Measurements from ENCODE around the gene TKFC. TPM values are rescaled to one million over a fixed set of nuclear protein-coding genes. Genes with fewer than 3 reads are reported as not detected.

Gene TKFC
- total and polyA plus RNA-seq, 9 of the 15 experiments (the other 6 are each of a cell fraction or from before 2014, with no cell fraction given) = 2.0 to 61.7 (median 28.5) TPM

DNA sequence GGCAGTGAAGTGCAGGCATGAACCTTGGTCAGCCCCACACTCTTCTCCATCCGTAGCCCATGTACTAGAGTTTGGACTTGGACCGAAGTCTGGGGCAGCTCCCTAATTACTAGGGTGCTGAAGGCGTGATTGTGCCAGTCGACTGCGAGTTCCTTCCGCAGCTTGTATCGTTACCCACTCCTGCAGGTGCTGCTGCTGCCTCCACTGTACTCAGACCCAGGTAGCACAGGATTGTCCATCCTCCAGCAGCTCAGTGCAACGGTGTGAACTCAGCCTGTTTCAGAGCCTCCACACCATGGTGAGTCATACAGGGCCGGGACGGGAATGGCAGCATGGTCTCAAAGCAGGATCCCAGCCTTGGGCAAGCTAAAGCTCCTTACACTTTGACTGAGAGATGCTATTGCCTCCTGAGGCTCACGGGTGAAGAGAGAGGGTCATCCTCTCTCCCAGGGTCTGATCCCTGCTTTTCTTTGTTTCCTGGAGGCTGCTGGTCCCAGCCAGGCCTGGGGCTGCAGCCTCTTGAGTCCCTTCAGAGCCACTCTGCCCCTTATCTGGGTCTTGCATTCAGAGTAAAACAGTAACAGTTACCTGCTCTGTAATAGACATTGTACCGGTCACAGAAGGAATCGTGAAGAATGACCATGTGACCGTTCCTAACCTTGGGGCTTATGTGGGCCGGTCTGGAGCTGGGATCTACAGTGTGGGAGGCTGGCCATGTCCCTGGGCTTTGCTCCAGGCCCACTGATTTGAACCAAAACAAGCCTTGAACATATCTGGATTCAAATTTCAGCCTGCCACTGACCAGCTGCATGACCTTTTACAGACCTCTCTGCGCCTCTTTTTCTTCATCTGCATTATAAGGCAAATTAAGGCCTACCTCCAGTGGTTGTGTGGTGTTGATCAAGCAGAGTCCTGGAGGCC lies 1.7 kb downstream of the TKFC start (continued):
- TF ChIP-seq MYBL2 (IDR thresholded peaks at IDR 0.05; ENCODE audit: low read depth) = no peak
- no peak for TF ChIP-seq MYBL2 (CRISPR knock-in tag; IDR thresholded peaks at IDR 0.05; ENCODE audit: borderline replicate concordance)
- TF ChIP-seq U2AF2 (optimal IDR thresholded peaks at IDR 0.05; ENCODE audit: low read depth, low read length) = no peak
- no peak for TF ChIP-seq MEF2D (tag; conservative IDR thresholded peaks at IDR 0.05; ENCODE audit: low read depth)
- peak; percentile 44 for TF ChIP-seq ARID1B (IDR thresholded peaks at IDR 0.05)
- TF ChIP-seq TAF1 (IDR thresholded peaks at IDR 0.05; ENCODE audit: control insufficient read depth, extremely low read depth, insufficient read depth, low read length, severe bottlenecking) = peak; percentile 15
- TF ChIP-seq NR3C1 (CRISPR knock-in tag; IDR thresholded peaks at IDR 0.05) = no peak
- TF ChIP-seq SMARCE1 (IDR thresholded peaks at IDR 0.05) = peak; percentile 52; the same call in 1 of the 2 replicates
- TF ChIP-seq, protein P1, sequence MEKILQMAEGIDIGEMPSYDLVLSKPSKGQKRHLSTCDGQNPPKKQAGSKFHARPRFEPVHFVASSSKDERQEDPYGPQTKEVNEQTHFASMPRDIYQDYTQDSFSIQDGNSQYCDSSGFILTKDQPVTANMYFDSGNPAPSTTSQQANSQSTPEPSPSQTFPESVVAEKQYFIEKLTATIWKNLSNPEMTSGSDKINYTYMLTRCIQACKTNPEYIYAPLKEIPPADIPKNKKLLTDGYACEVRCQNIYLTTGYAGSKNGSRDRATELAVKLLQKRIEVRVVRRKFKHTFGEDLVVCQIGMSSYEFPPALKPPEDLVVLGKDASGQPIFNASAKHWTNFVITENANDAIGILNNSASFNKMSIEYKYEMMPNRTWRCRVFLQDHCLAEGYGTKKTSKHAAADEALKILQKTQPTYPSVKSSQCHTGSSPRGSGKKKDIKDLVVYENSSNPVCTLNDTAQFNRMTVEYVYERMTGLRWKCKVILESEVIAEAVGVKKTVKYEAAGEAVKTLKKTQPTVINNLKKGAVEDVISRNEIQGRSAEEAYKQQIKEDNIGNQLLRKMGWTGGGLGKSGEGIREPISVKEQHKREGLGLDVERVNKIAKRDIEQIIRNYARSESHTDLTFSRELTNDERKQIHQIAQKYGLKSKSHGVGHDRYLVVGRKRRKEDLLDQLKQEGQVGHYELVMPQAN (IDR thresholded peaks at IDR 0.05; ENCODE audit: borderline replicate concordance) = no peak
- TF ChIP-seq OTX1 (CRISPR knock-in tag; IDR thresholded peaks at IDR 0.05) = no peak
- TF ChIP-seq, protein P2, sequence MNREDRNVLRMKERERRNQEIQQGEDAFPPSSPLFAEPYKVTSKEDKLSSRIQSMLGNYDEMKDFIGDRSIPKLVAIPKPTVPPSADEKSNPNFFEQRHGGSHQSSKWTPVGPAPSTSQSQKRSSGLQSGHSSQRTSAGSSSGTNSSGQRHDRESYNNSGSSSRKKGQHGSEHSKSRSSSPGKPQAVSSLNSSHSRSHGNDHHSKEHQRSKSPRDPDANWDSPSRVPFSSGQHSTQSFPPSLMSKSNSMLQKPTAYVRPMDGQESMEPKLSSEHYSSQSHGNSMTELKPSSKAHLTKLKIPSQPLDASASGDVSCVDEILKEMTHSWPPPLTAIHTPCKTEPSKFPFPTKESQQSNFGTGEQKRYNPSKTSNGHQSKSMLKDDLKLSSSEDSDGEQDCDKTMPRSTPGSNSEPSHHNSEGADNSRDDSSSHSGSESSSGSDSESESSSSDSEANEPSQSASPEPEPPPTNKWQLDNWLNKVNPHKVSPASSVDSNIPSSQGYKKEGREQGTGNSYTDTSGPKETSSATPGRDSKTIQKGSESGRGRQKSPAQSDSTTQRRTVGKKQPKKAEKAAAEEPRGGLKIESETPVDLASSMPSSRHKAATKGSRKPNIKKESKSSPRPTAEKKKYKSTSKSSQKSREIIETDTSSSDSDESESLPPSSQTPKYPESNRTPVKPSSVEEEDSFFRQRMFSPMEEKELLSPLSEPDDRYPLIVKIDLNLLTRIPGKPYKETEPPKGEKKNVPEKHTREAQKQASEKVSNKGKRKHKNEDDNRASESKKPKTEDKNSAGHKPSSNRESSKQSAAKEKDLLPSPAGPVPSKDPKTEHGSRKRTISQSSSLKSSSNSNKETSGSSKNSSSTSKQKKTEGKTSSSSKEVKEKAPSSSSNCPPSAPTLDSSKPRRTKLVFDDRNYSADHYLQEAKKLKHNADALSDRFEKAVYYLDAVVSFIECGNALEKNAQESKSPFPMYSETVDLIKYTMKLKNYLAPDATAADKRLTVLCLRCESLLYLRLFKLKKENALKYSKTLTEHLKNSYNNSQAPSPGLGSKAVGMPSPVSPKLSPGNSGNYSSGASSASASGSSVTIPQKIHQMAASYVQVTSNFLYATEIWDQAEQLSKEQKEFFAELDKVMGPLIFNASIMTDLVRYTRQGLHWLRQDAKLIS (CRISPR knock-in tag; IDR thresholded peaks at IDR 0.05) = no peak
- TF ChIP-seq SMARCA4 (IDR thresholded peaks at IDR 0.05) = peak; percentile 16; the same call in 1 of the 2 replicates
- no peak for TF ChIP-seq NR4A1 (CRISPR knock-in tag; IDR thresholded peaks at IDR 0.05)
- TF ChIP-seq NR4A1 (tag; IDR thresholded peaks at IDR 0.05) = no peak
- TF ChIP-seq NEUROD1 (IDR thresholded peaks at IDR 0.05; ENCODE audit: borderline replicate concordance, low read depth, low read length, partially characterized antibody) = no peak
- TF ChIP-seq BRF1 (IDR thresholded peaks at IDR 0.05; ENCODE audit: borderline replicate concordance, extremely low read depth, insufficient read length) = no peak
- no peak for TF ChIP-seq ZNF644 (tag; IDR thresholded peaks at IDR 0.05; ENCODE audit: low read depth)
- TF ChIP-seq HNRNPH1 (optimal IDR thresholded peaks at IDR 0.05; ENCODE audit: low read depth, low read length) = no peak
- TF ChIP-seq CBX3 (IDR thresholded peaks at IDR 0.05; ENCODE audit: borderline replicate concordance in 1 of 2, low read length in 2 of 2) = 0 out of 3 replicates have a peak, but pooled peaks of 1 of the 2 experiments have one; percentile 14
- 0 out of 2 replicates have a peak, but pooled peaks have one; percentile 45 for TF ChIP-seq JUN (IDR thresholded peaks at IDR 0.05; ENCODE audit: borderline replicate concordance, low read depth, low read length)
- TF ChIP-seq JUN (CRISPR knock-in tag; IDR thresholded peaks at IDR 0.05; ENCODE audit: borderline replicate concordance) = no peak

Data from K562 (cell line).